CD4-positive, CD25-positive, alpha-beta regulatory T cell (primary cell): ENCODE measurements around the gene NR2F2. TPM values are rescaled to one million over a fixed set of nuclear protein-coding genes. Genes with fewer than 3 reads are reported as not detected.

ENCODE experiments used
- ATAC-seq, 2 donors: fragments of 150-1000 bp; cut with Tn5 transposase; one replicate each; pipeline ENCODE4 v1.10.0; 2021; ENCODE audit warnings: low read depth in 2 of 2, moderate number of reproducible peaks in 2 of 2, moderate library complexity in 1 of 2
- DNase-seq, 3 donors: peaks; one replicate each; pipeline versions ENCODE4 v3.0.0 to v3.0.0-alpha.2; 2012 to 2022; ENCODE audit warnings: mixed read lengths in 1 of 3
- H3K27ac ChIP-seq: one replicate; pipeline ENCODE4 v1.7.0; 2013; ENCODE audit warnings: mild to moderate bottlenecking, low read length; ENCODE audit not compliant: insufficient read depth, poor library complexity, severe bottlenecking
- H3K27me3 ChIP-seq: one replicate; pipeline ENCODE4 v1.7.0; 2013; ENCODE audit warnings: low read length; ENCODE audit not compliant: control insufficient read depth, insufficient read depth
- H3K36me3 ChIP-seq: one replicate; pipeline ENCODE4 v1.7.0; 2013; ENCODE audit warnings: mild to moderate bottlenecking, low read length, moderate library complexity; ENCODE audit not compliant: control insufficient read depth, insufficient read depth
- H3K4me1 ChIP-seq: 2 replicates; pipeline ENCODE4 v1.7.0; 2013; ENCODE audit warnings: mild to moderate bottlenecking, low read length; ENCODE audit not compliant: insufficient read depth, control insufficient read depth, poor library complexity, severe bottlenecking
- H3K4me3 ChIP-seq: one replicate; pipeline ENCODE4 v1.7.0; 2013; ENCODE audit warnings: low read depth, mild to moderate bottlenecking, low read length, moderate library complexity
- H3K9me3 ChIP-seq, 2 experiments: 1 replicate in 1 of 2; 2 replicates in 1 of 2; pipeline ENCODE4 v1.7.0; 2013; ENCODE audit warnings: low read length in 2 of 2, mild to moderate bottlenecking in 1 of 2, moderate library complexity in 1 of 2; ENCODE audit not compliant: control insufficient read depth in 2 of 2
- H3K27ac Mint-ChIP-seq, 3 donors: one replicate each; pipeline ENCODE4 v1.8.0; 2020 to 2022; ENCODE audit warnings: mild to moderate bottlenecking in 3 of 3, mixed read lengths in 3 of 3, moderate library complexity in 2 of 3
- H3K27me3 Mint-ChIP-seq: one replicate; pipeline ENCODE4 v1.8.0; 2022; ENCODE audit warnings: mild to moderate bottlenecking, mixed read lengths
- H3K36me3 Mint-ChIP-seq: one replicate; pipeline ENCODE4 v1.8.0; 2020; ENCODE audit warnings: mixed read lengths
- H3K4me1 Mint-ChIP-seq, 4 donors: one replicate each; pipeline ENCODE4 v1.8.0; 2020 to 2022; ENCODE audit warnings: mixed read lengths in 4 of 4, mild to moderate bottlenecking in 1 of 4
- H3K4me3 Mint-ChIP-seq, 4 donors: one replicate each; pipeline ENCODE4 v1.8.0; 2020 to 2022; ENCODE audit warnings: mild to moderate bottlenecking in 4 of 4, mixed read lengths in 4 of 4, moderate library complexity in 3 of 4
- H3K9me3 Mint-ChIP-seq, 7 donors: one replicate each; pipeline ENCODE4 v1.8.0; 2020 to 2022; ENCODE audit warnings: mixed read lengths in 7 of 7, mild to moderate bottlenecking in 3 of 7, moderate library complexity in 2 of 7
- polyA plus RNA-seq, 4 donors: library from polyadenylated mRNA; unstranded; fragments of 300-500 nt; fragmentation: Illumina TruSeq; gene quantifications; one replicate each; pipeline ENCODE4 v1.2.3, GENCODE V29; 2021
- total RNA-seq: library from RNA; stranded (reverse); gene quantifications from one replicate; pipeline ENCODE4 v1.2.3, GENCODE V29; 2022

The NR2F2 gene
- total and polyA plus RNA-seq, 5 donors from 2014 or later: not detected

DNA sequence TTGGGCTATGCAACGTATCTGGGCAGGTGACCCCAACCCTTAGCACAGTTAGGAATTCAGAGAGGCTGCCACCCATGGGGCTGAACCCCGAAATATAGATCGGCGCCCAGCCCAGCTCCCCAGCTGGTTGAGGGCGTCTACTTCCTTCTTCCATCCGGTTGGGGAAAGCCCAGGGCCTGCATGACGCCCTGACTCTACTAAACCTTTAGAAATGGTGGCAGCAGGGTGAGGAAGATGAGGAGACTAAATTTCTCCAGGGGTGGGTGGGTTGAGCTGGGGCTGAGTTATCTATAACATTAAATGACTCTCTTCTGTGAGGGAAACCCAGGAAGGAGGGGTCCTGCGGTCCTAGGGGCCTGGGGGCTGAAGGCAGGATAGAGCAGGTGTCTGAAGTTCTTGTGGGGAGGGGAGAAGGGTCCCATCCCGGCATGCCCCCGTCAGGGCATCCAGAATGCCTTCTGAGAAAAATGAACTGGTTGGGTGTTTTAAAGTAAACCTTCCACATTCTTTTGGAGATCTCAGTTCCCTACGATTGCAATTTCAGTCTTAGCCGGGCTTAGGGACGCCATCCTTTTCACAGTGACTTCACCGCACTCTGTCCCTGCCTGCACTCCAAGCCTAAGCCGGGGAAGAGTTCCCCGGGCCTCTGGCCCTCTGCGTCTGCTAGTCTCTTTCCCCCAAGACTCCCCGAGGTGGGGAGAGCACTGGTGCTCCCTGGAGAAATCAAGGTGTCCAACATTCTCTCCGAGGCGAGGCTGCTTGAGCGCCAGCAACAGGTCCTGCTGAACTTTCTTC lies 28.5 kb downstream of the NR2F2 start:
- Histone ChIP-seq H3K4me3 (no peak overlapping the region), H3K27me3 (peaks cover 51% of the 10 kb centered on the region), H3K9me3 (peaks cover 4 to 6% of the 10 kb centered on the region in 2 experiments), H3K27ac (no peak overlapping the region), H3K4me1 (peaks cover 25% of the 10 kb centered on the region), H3K36me3 (no peaks in the 10 kb centered on the region)
- H3K9me3 Mint-ChIP-seq: peaks cover 0 to 10% (median 2%) of the 10 kb centered on the region in 7 donors
- H3K36me3 Mint-ChIP-seq: peaks cover 3% of the 10 kb centered on the region
- no peak for ATAC-seq
- peak overlapping the region in 2 of 4 donors; percentile 70 to 71 for H3K4me3 Mint-ChIP-seq
- no peak for DNase-seq
- H3K27me3 Mint-ChIP-seq: peaks cover 67% of the 10 kb centered on the region
- H3K4me1 Mint-ChIP-seq: peaks cover 5 to 36% (median 15%) of the 10 kb centered on the region in 4 donors
- H3K27ac Mint-ChIP-seq: no peak overlapping the region

- H3K27ac Mint-ChIP-seq: no peak overlapping the region
- DNase-seq: no peak
- H3K4me1 ChIP-seq: peaks cover 25% of the 10 kb centered on the region
- peaks cover 51% of the 10 kb centered on the region for H3K27me3 ChIP-seq
- peaks cover 75% of the 10 kb centered on the region for H3K27me3 Mint-ChIP-seq
- no peaks in the 10 kb centered on the region for H3K36me3 ChIP-seq
- H3K4me1 Mint-ChIP-seq: peaks cover 5 to 36% (median 16%) of the 10 kb centered on the region in 4 donors
- H3K9me3 ChIP-seq: peaks cover 4 to 6% of the 10 kb centered on the region in 2 experiments
- H3K4me3 ChIP-seq: no peak overlapping the region
- H3K9me3 Mint-ChIP-seq: peaks cover 0 to 13% (median 2%) of the 10 kb centered on the region in 7 donors
- no peak overlapping the region for H3K27ac ChIP-seq
- H3K4me3 Mint-ChIP-seq: peak overlapping the region in 1 of 4 donors; percentile 28
- H3K36me3 Mint-ChIP-seq: peaks cover 3% of the 10 kb centered on the region
- ATAC-seq: no peak
Observed at GRCh38 chr15:96359616-96360521, 29.4 kb downstream of the NR2F2 start.

GRCh38 chr15:96360581-96361308 lies 30.2 kb downstream of the NR2F2 start:
- H3K4me3 Mint-ChIP-seq: peak overlapping the region in 1 of 4 donors; percentile 36

GRCh38 chr15:96361309-96362010 lies 31.0 kb downstream of the NR2F2 start:
- H3K4me1 Mint-ChIP-seq: peaks cover 0 to 27% (median 15%) of the 10 kb centered on the region in 4 donors
- H3K9me3 ChIP-seq: peaks cover 4 to 6% of the 10 kb centered on the region in 2 experiments

More at GRCh38 chr15:96360581-96361308, 30.2 kb downstream of the NR2F2 start:
- Histone ChIP-seq H3K4me3 (no peak overlapping the region), H3K9me3 (peaks cover 4 to 6% of the 10 kb centered on the region in 2 experiments), H3K27me3 (peaks cover 48% of the 10 kb centered on the region), H3K4me1 (peaks cover 25% of the 10 kb centered on the region), H3K36me3 (no peaks in the 10 kb centered on the region), H3K27ac (no peak overlapping the region)
- H3K27me3 Mint-ChIP-seq: peaks cover 84% of the 10 kb centered on the region
- no peak for DNase-seq
- peaks cover 5 to 34% (median 16%) of the 10 kb centered on the region in 4 donors for H3K4me1 Mint-ChIP-seq
- H3K36me3 Mint-ChIP-seq: peaks cover 3% of the 10 kb centered on the region
- peaks cover 0 to 13% (median 2%) of the 10 kb centered on the region in 7 donors for H3K9me3 Mint-ChIP-seq
- H3K27ac Mint-ChIP-seq: no peak overlapping the region
- ATAC-seq: no peak

GRCh38 chr15:96362011-96362754 lies 31.7 kb downstream of the NR2F2 start:
- Mint-ChIP-seq H3K9me3 (peaks cover 0 to 13% (median 2%) of the 10 kb centered on the region in 7 donors), H3K27ac (no peak overlapping the region), H3K36me3 (peaks cover 3% of the 10 kb centered on the region), H3K4me1 (peaks cover 0 to 21% (median 13%) of the 10 kb centered on the region in 4 donors), H3K27me3 (peaks cover 88% of the 10 kb centered on the region), H3K4me3 (peak overlapping the region in 1 of 4 donors; percentile 8)
- Histone ChIP-seq H3K9me3 (peaks cover 4 to 6% of the 10 kb centered on the region in 2 experiments), H3K4me3 (no peak overlapping the region), H3K4me1 (peaks cover 14% of the 10 kb centered on the region), H3K36me3 (no peaks in the 10 kb centered on the region), H3K27ac (no peak overlapping the region), H3K27me3 (peaks cover 45% of the 10 kb centered on the region)
- DNase-seq (no peak), ATAC-seq (no peak)

More at GRCh38 chr15:96361309-96362010, 31.0 kb downstream of the NR2F2 start:
- no peak for ATAC-seq
- H3K27me3 ChIP-seq: peaks cover 42% of the 10 kb centered on the region
- H3K4me3 ChIP-seq: no peak overlapping the region
- Mint-ChIP-seq H3K4me3 (no peak overlapping the region), H3K27me3 (peaks cover 88% of the 10 kb centered on the region), H3K27ac (no peak overlapping the region), H3K36me3 (peaks cover 3% of the 10 kb centered on the region), H3K9me3 (peaks cover 0 to 13% (median 2%) of the 10 kb centered on the region in 7 donors)
- H3K36me3 ChIP-seq: no peaks in the 10 kb centered on the region
- DNase-seq: no peak
- H3K4me1 ChIP-seq: peaks cover 22% of the 10 kb centered on the region
- H3K27ac ChIP-seq: no peak overlapping the region

DNA sequence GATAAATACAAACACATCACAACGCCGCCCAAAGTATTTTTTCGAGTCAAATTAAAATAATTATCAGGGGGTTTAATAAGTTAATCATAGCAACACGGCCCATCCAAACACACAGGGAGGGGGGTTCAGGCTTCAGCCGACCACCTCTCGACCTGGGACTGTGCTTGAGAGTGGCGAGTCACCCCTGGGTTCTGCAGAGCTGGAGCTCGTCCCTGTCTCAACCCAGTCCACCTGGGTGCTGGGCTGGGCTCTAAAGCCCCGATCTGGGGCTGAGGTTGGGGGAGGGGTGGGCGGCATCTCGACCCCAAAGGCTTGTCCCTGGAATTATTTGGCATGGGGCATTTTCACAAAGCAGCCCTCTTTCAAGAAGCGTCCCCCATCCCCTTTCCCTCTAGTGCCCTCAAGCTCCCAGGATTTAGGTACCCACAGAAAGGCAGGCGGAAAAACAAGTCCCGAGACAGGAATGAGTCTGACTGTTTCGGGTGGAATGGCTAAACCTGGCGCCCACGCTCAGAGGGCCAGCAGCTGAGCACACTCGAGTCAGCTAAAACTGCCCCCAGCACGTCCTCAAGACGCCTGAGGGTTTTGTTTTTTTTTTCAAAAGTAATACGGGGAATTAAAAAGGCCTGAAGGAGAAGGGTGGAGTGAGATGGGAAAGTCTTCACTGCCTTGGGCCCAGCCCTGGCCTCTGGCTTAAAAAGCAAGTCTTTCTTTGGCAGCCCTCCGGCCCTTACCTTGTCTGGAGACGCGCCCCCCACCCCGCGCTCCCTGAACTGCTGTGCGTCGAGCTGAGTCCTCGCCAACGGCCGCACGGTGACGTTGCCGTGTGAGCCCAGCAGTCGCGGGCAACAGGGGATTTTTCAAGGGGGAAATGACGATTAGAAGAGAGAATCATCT lies 32.5 kb downstream of the NR2F2 start:
- no peak overlapping the region for H3K27ac Mint-ChIP-seq
- H3K27me3 Mint-ChIP-seq: peaks cover 88% of the 10 kb centered on the region
- H3K9me3 ChIP-seq: peaks cover 4 to 6% of the 10 kb centered on the region in 2 experiments
- H3K36me3 ChIP-seq: no peaks in the 10 kb centered on the region
- peaks cover 8% of the 10 kb centered on the region for H3K4me1 ChIP-seq
- H3K27ac ChIP-seq: no peak overlapping the region
- H3K36me3 Mint-ChIP-seq: peaks cover 3% of the 10 kb centered on the region
- no peak for ATAC-seq
- H3K4me3 Mint-ChIP-seq: peak overlapping the region in 1 of 4 donors; percentile 43
- H3K27me3 ChIP-seq: peaks cover 50% of the 10 kb centered on the region
- DNase-seq: no peak
- peaks cover 0 to 19% (median 2%) of the 10 kb centered on the region in 7 donors for H3K9me3 Mint-ChIP-seq
- H3K4me3 ChIP-seq: no peak overlapping the region
- peaks cover 0 to 14% (median 10%) of the 10 kb centered on the region in 4 donors for H3K4me1 Mint-ChIP-seq
